Measurements from ENCODE around the gene ITGB3. TPM values are rescaled to one million over a fixed set of nuclear protein-coding genes. Genes with fewer than 3 reads are reported as not detected.

Gene ITGB3
- total RNA-seq, 4 donors from 2014 or later = 48.6 to 61.5 (median 54.9) TPM

DNA sequence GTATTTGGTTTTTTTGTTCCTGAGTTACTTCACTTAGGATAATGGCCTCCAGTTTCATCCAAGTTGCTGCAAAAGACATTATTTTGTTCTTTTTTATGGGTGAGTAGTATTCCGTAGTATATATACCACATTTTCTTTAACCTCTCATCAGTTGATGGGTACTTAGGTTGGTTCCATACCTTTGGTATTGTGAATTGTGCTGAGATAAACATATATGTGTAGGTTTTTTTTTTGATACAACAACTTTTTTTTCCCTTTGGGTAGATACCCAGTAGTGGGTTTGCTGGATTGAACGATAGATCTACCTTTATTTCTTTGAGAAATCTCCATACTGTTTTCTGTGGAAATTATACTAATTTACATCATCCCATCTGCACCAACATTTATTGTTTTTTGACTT, 76.9 kb downstream of the ITGB3 start:
- Histone ChIP-seq H3K9me3 (no peaks in the 10 kb centered on the region), H3K4me1 (no peaks in the 10 kb centered on the region), H3K27me3 (no peaks in the 10 kb centered on the region), H3K36me3 (peaks cover 0 to 8% (median under 1%) of the 10 kb centered on the region in 4 donors), H3K27ac (replicated peaks in 1 of 4) (no peak overlapping the region), H3K4me3 (no peak overlapping the region)
- 94% methylated on average over 2 of the region's 2 CpGs for WGBS
- intact Hi-C loops (cut with DNase I) = no loop called here
- no peak for DNase-seq (ENCODE audit: extremely low spot score)
- TF ChIP-seq, protein P1, sequence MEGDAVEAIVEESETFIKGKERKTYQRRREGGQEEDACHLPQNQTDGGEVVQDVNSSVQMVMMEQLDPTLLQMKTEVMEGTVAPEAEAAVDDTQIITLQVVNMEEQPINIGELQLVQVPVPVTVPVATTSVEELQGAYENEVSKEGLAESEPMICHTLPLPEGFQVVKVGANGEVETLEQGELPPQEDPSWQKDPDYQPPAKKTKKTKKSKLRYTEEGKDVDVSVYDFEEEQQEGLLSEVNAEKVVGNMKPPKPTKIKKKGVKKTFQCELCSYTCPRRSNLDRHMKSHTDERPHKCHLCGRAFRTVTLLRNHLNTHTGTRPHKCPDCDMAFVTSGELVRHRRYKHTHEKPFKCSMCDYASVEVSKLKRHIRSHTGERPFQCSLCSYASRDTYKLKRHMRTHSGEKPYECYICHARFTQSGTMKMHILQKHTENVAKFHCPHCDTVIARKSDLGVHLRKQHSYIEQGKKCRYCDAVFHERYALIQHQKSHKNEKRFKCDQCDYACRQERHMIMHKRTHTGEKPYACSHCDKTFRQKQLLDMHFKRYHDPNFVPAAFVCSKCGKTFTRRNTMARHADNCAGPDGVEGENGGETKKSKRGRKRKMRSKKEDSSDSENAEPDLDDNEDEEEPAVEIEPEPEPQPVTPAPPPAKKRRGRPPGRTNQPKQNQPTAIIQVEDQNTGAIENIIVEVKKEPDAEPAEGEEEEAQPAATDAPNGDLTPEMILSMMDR (IDR thresholded peaks at IDR 0.05) = no peak
- TF ChIP-seq EP300 (IDR thresholded peaks at IDR 0.05) = no peak
- no peak for TF ChIP-seq POLR2AphosphoS5 (IDR thresholded peaks at IDR 0.05)
- no peak for TF ChIP-seq POLR2A (IDR thresholded peaks at IDR 0.05; ENCODE audit: low read depth)

DNA sequence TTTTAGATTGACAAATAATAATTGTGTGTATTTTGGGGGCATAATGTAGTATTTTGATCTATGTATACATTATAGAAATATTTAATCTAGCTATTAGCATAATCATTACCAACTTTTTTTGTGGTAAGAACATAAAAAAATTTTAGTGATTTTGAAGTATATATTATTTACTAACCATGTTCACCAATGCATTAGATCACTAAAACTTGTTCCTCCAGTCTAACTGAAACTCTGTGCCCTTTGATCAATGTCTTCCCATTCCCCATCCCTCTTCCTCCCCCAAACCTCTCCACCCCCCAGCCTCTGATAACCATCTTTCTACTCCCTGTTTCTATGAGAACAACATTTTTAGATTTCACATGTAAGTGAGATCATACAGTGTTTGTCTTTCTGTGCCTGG, 78.7 kb downstream of the ITGB3 start:
- DNase-seq (ENCODE audit: extremely low spot score) = no peak
- TF ChIP-seq, protein P1 (IDR thresholded peaks at IDR 0.05) = no peak
- TF ChIP-seq EP300 (IDR thresholded peaks at IDR 0.05) (no peak), POLR2AphosphoS5 (IDR thresholded peaks at IDR 0.05) (no peak), POLR2A (IDR thresholded peaks at IDR 0.05; ENCODE audit: low read depth) (no peak)
- Histone ChIP-seq H3K9me3 (no peaks in the 10 kb centered on the region), H3K27me3 (no peaks in the 10 kb centered on the region), H3K36me3 (peaks cover 0 to 21% (median 2%) of the 10 kb centered on the region in 4 donors), H3K4me1 (no peaks in the 10 kb centered on the region), H3K4me3 (no peak overlapping the region), H3K27ac (replicated peaks in 1 of 4) (no peak overlapping the region)
- intact Hi-C loops (cut with DNase I) = no loop called here

DNA sequence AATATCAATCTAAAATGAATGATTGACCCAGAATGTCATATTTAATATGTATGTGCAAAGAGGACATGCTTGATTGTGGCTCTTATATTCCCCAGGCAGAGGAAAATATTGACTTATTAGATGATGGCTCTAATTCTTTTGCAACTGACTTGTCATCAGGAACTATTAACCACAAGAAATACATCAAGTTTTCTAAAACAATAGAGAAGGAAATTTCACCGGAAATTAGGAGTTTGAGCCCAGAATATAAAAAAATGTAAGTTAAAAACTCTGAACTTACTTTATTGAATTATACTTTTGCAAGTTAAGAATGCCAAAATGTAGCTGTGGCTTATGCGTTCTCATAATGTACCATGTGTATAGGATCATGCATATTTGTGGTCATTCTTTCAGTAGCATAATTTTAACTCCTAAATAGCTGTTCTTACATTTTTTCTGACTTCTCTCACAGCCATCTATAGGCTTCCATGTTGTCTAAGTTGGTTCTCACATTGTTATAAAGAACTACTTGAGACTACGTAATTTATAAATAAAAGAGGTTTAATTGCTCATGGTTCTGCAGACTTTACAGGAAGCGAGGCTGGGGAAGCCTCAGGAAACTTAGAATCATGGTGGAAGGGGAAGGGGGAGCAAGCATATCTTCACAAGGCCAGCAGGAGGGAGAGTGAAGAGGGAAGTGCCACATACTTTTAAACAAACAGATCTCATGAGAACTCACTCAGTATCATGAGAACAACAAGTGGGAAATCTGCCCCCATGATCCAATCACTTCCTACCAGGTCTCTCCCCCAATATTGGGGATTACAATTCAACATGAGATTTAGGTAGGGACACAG, 81.7 kb downstream of the ITGB3 start:
- intact Hi-C loops (cut with DNase I) = no loop called here
- H3K27me3 ChIP-seq = no peaks in the 10 kb centered on the region
- H3K9me3 ChIP-seq = no peaks in the 10 kb centered on the region
- no peaks in the 10 kb centered on the region for H3K4me1 ChIP-seq
- WGBS = 81% methylated on average over 4 of the region's 4 CpGs
- no peak overlapping the region for H3K27ac ChIP-seq (replicated peaks in 1 of 4)
- DNase-seq (ENCODE audit: extremely low spot score) = no peak
- H3K4me3 ChIP-seq = no peak overlapping the region
- no peak for TF ChIP-seq EP300 (IDR thresholded peaks at IDR 0.05)
- TF ChIP-seq, protein P1 (IDR thresholded peaks at IDR 0.05) = no peak
- TF ChIP-seq POLR2AphosphoS5 (IDR thresholded peaks at IDR 0.05) = no peak
- TF ChIP-seq POLR2A (IDR thresholded peaks at IDR 0.05; ENCODE audit: low read depth) = no peak
- H3K36me3 ChIP-seq = peaks cover 0 to 23% (median 2%) of the 10 kb centered on the region in 4 donors

DNA sequence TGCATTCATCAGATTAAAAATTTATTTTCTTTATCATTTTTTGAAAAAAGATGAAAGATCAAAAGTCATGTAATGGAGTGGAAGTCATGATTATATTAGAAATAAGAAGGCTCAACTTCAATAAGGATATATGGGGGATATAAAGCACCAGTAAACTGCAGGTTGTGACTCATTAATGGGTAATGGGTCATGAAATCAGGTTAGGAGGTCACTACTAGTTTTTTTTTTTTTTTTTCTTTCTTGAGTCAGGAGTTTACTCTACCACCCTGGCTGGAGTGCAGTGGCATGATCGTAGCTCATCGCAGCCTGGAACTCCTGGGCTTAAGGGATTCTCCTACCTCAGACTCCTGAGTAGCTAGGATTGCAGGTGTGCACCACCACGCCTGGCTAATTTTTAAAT, 84.4 kb downstream of the ITGB3 start:
- no peaks in the 10 kb centered on the region for H3K27me3 ChIP-seq
- TF ChIP-seq EP300 (IDR thresholded peaks at IDR 0.05) = no peak
- no peak overlapping the region for H3K4me3 ChIP-seq
- H3K9me3 ChIP-seq = no peaks in the 10 kb centered on the region
- peaks cover 0 to 38% (median 2%) of the 10 kb centered on the region in 4 donors for H3K36me3 ChIP-seq
- intact Hi-C loops (cut with DNase I) = no loop called here
- 95% methylated on average over 3 of the region's 3 CpGs for WGBS
- DNase-seq (ENCODE audit: extremely low spot score) = no peak
- H3K27ac ChIP-seq (replicated peaks in 1 of 4) = no peak overlapping the region
- H3K4me1 ChIP-seq = no peaks in the 10 kb centered on the region

DNA sequence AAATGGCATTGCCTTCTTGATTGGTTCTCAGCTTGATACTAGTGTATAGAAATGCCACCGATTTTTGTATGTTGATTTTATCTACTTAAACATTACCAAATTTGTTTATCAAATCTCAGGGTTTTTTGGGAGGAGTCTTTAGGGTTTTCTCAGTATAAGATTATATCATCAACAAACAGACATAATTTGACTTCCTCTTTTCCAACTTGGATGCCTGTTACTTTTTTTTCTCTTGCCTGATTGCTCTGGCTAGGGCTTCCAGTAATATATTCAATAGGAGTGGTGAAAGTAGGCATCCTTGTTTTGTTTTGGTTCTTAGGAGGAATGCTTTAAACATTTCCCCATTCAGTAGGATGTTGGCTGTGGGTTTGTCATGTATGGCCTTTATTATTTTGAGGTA, 99.2 kb downstream of the ITGB3 start:
- Histone ChIP-seq H3K27me3 (no peaks in the 10 kb centered on the region), H3K9me3 (no peaks in the 10 kb centered on the region), H3K36me3 (peaks cover 0 to 12% (median 3%) of the 10 kb centered on the region in 4 donors), H3K4me3 (no peak overlapping the region), H3K27ac (replicated peaks in 1 of 4) (no peak overlapping the region), H3K4me1 (no peaks in the 10 kb centered on the region)
- TF ChIP-seq POLR2AphosphoS5 (IDR thresholded peaks at IDR 0.05) (no peak), POLR2A (IDR thresholded peaks at IDR 0.05; ENCODE audit: low read depth) (no peak), EP300 (IDR thresholded peaks at IDR 0.05) (no peak)
- TF ChIP-seq, protein P1 (IDR thresholded peaks at IDR 0.05) = no peak
- intact Hi-C loops (cut with DNase I) = no loop called here
- DNase-seq (ENCODE audit: extremely low spot score) = no peak
- WGBS = 91% methylated on average over 1 of the region's 1 CpG

Measured in esophagus muscularis mucosa (tissue), 4 donors.